Measurements from ENCODE around the gene NRIP2. TPM values are rescaled to one million over a fixed set of nuclear protein-coding genes. Genes with fewer than 3 reads are reported as not detected.

The NRIP2 gene
- total RNA-seq, 1 experiment from 2014 or later = 0.15 TPM

DNA sequence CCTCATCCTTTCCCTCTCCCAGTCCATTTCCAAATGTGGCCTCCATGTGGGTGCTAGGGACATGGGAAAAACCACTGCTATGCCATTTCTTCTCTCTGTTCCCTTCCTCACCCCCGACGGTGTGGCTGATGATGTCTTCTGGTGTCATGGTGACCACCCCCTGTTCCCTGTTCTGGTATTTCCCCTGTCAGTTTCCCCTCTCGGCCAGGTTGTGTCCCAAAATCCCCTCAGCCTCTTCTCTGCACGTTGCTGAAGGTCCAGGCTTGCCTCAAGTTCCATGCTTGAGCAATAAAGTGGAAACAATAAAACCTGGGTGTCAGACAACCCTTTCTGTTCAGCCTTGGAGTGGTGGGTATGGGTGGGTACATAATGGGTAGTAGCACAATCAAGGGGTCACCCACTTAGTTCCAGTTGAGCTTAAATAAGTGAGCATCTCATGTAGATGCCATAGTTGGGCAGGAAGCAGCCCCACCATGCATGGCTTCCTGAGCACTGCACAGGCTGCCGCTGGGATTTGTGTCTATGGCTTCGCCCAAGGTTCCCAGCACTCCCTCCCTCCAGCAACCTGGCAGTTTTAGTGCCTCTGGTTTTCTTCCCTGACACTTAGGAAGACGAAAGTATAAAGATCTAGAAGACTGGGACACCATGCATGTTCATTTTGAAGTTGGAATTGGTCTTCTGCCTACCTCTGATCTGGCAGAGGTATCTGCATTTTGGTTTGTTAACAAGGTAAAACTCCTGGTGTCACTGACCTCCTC lies 31.0 kb downstream of the NRIP2 start:
- H2BK20ac ChIP-seq (ENCODE audit: low read depth, low read length, poor library complexity, severe bottlenecking) = no peak overlapping the region
- no peak overlapping the region for H3K56ac ChIP-seq (ENCODE audit: insufficient read length, low read depth, low read length)
- no peak overlapping the region for H3K23ac ChIP-seq (ENCODE audit: insufficient read length, low read depth, low read length)
- H2BK12ac ChIP-seq (ENCODE audit: insufficient read length, low read depth, low read length) = no peak overlapping the region
- no peaks in the 10 kb centered on the region for H3K23me2 ChIP-seq (ENCODE audit: insufficient read length, low read depth, low read length, poor library complexity, severe bottlenecking)
- no peak overlapping the region for H3K4me2 ChIP-seq (ENCODE audit: insufficient read depth, insufficient read length, low read length)
- H3K14ac ChIP-seq (ENCODE audit: insufficient read depth, low read length) = no peak overlapping the region
- no peak overlapping the region for H2BK5ac ChIP-seq (ENCODE audit: insufficient read length, low read length)
- H2BK120ac ChIP-seq (ENCODE audit: low read depth, low read length, poor library complexity, severe bottlenecking) = no peak overlapping the region
- no peak overlapping the region for H3K9ac ChIP-seq (ENCODE audit: extremely low read depth, insufficient read length, low read length)
- H3T11ph ChIP-seq (ENCODE audit: low read length) = no peak overlapping the region
- no peaks in the 10 kb centered on the region for H3K79me1 ChIP-seq (ENCODE audit: insufficient read depth, low read depth, low read length, poor library complexity, severe bottlenecking)
- H3K9me3 ChIP-seq (ENCODE audit: control insufficient read depth, low read depth, low read length) = no peaks in the 10 kb centered on the region
- Mint-ChIP-seq H3K4me3 (no peak overlapping the region), H3K27me3 (ENCODE audit: low read depth) (no peaks in the 10 kb centered on the region), H3K9me3 (no peaks in the 10 kb centered on the region), H3K27ac (no peak overlapping the region; a peak in 1 of 7 replicates), H3K36me3 (ENCODE audit: insufficient read depth in 1 of 3, low read depth in 3 of 3) (peaks cover 52 to 84% (median 69%) of the 10 kb centered on the region in 3 experiments), H3K4me1 (no peaks in the 10 kb centered on the region)
- H4K91ac ChIP-seq (ENCODE audit: insufficient read length, low read depth, low read length) = no peak overlapping the region
- no peaks in the 10 kb centered on the region for H3K4me1 ChIP-seq (ENCODE audit: insufficient read depth, low read length)
- no peak overlapping the region for H2AK5ac ChIP-seq (ENCODE audit: insufficient read length, low read length)
- H3K18ac ChIP-seq (ENCODE audit: insufficient read length, low read depth, low read length) = no peak overlapping the region
- TF ChIP-seq, protein P1, sequence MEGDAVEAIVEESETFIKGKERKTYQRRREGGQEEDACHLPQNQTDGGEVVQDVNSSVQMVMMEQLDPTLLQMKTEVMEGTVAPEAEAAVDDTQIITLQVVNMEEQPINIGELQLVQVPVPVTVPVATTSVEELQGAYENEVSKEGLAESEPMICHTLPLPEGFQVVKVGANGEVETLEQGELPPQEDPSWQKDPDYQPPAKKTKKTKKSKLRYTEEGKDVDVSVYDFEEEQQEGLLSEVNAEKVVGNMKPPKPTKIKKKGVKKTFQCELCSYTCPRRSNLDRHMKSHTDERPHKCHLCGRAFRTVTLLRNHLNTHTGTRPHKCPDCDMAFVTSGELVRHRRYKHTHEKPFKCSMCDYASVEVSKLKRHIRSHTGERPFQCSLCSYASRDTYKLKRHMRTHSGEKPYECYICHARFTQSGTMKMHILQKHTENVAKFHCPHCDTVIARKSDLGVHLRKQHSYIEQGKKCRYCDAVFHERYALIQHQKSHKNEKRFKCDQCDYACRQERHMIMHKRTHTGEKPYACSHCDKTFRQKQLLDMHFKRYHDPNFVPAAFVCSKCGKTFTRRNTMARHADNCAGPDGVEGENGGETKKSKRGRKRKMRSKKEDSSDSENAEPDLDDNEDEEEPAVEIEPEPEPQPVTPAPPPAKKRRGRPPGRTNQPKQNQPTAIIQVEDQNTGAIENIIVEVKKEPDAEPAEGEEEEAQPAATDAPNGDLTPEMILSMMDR (conservative IDR thresholded peaks at IDR 0.05) = no peak
- no peak overlapping the region for H2BK15ac ChIP-seq (ENCODE audit: low read depth, low read length)
- H4K8ac ChIP-seq (replicated peaks; ENCODE audit: insufficient read length, low read depth, low read length) = no peak overlapping the region
- no peak overlapping the region for H3K4ac ChIP-seq (ENCODE audit: low read depth, low read length)
- no peak overlapping the region for H4K5ac ChIP-seq (ENCODE audit: insufficient read length, low read depth, low read length)
- WGBS (ENCODE audit: extremely low coverage, insufficient read length, low lambda C conversion rate) = no CpG with 5 or more reads among the region's 7 CpGs
- H3K27ac ChIP-seq (ENCODE audit: insufficient read length, low read depth, low read length) = no peak overlapping the region
- no peak for DNase-seq
- no peaks in the 10 kb centered on the region for H3K79me2 ChIP-seq (ENCODE audit: insufficient read depth, low read length)
- H3K27me3 ChIP-seq (ENCODE audit: insufficient read depth, low read length) = no peaks in the 10 kb centered on the region
- H4K20me1 ChIP-seq (ENCODE audit: control insufficient read depth, insufficient read depth, insufficient read length) = no peaks in the 10 kb centered on the region
- no peak overlapping the region for H2AFZ ChIP-seq (ENCODE audit: low read length)

All from H9 (cell line).